RWPE2 (cell line): ENCODE data around the gene ZNF319.

ENCODE experiments used
- ATAC-seq: fragments of 200-7000 bp; cut with Tn5 transposase; 3 replicates; pipeline ENCODE4 v1.9.1; 2021; ENCODE audit warnings: low read depth
- DNase-seq: peaks from one replicate; pipeline ENCODE4 v3.0.0-alpha.2; 2020; ENCODE audit warnings: low spot score
- H3K27ac ChIP-seq: fragments of 450-650 bp; 2 replicates; pipeline ENCODE4 v1.5.1; 2017; ENCODE audit warnings: mild to moderate bottlenecking; ENCODE audit not compliant: poor library complexity, severe bottlenecking
- H3K27me3 ChIP-seq: fragments of 250-450 bp; sonication (Bioruptor Pico); 2 replicates; pipeline ENCODE4 v1.5.1; 2021; ENCODE audit warnings: mild to moderate bottlenecking, moderate library complexity; ENCODE audit not compliant: insufficient read depth, poor library complexity, severe bottlenecking
- H3K36me3 ChIP-seq: fragments of 250-450 bp; sonication (Bioruptor Pico); 2 replicates; pipeline ENCODE4 v1.5.1; 2020; ENCODE audit warnings: low read depth, mild to moderate bottlenecking, moderate library complexity
- H3K4me1 ChIP-seq: fragments of 250-450 bp; sonication (Bioruptor Pico); 2 replicates; pipeline ENCODE4 v1.5.1; 2021; ENCODE audit warnings: mild to moderate bottlenecking, moderate library complexity; ENCODE audit not compliant: insufficient read depth, poor library complexity, severe bottlenecking
- H3K4me3 ChIP-seq: fragments of 250-450 bp; sonication (Bioruptor Pico); 2 replicates; pipeline ENCODE4 v1.5.1; 2021; ENCODE audit warnings: mild to moderate bottlenecking, moderate library complexity; ENCODE audit not compliant: severe bottlenecking
- H3K9me3 ChIP-seq: fragments of 250-450 bp; sonication (Bioruptor Pico); 2 replicates; pipeline ENCODE4 v1.5.1; 2021; ENCODE audit warnings: mild to moderate bottlenecking, moderate library complexity; ENCODE audit not compliant: severe bottlenecking
- CTCF ChIP-seq: fragments of 450-650 bp; IDR thresholded peaks from one replicate; pipeline ENCODE4 v1.5.1; 2017; ENCODE audit warnings: mild to moderate bottlenecking, moderate library complexity; ENCODE audit not compliant: poor library complexity, severe bottlenecking

ZNF319 gene

GRCh38 chr16:58046936-58047335 is 46.5 kb upstream of the ZNF319 start:
- H3K4me3 ChIP-seq: no peak overlapping the region
- no peaks in the 10 kb centered on the region for H3K4me1 ChIP-seq
- no peaks in the 10 kb centered on the region for H3K9me3 ChIP-seq
- H3K36me3 ChIP-seq: no peaks in the 10 kb centered on the region
- no peak for TF ChIP-seq CTCF
- DNase-seq: no peak
- no peaks in the 10 kb centered on the region for H3K27me3 ChIP-seq
- ATAC-seq: no peak
- no peak overlapping the region for H3K27ac ChIP-seq

- Histone ChIP-seq H3K27ac (no peak overlapping the region), H3K27me3 (no peaks in the 10 kb centered on the region), H3K4me3 (no peak overlapping the region), H3K9me3 (no peaks in the 10 kb centered on the region), H3K4me1 (no peaks in the 10 kb centered on the region), H3K36me3 (no peaks in the 10 kb centered on the region)
- no peak for TF ChIP-seq CTCF
- DNase-seq (no peak), ATAC-seq (no peak)
These were observed 45.8 kb upstream of the ZNF319 start for GRCh38 chr16:58046054-58046881.

GRCh38 chr16:58045096-58045495 is 44.6 kb upstream of the ZNF319 start:
- Histone ChIP-seq H3K4me3 (no peak overlapping the region), H3K27me3 (no peaks in the 10 kb centered on the region), H3K9me3 (no peaks in the 10 kb centered on the region), H3K36me3 (no peaks in the 10 kb centered on the region), H3K4me1 (no peaks in the 10 kb centered on the region), H3K27ac (no peak overlapping the region)
- DNase-seq (no peak), ATAC-seq (no peak)
- TF ChIP-seq CTCF: no peak

- H3K4me1 ChIP-seq: no peaks in the 10 kb centered on the region
- no peak overlapping the region for H3K27ac ChIP-seq
- no peaks in the 10 kb centered on the region for H3K36me3 ChIP-seq
- H3K4me3 ChIP-seq: no peak overlapping the region
- H3K27me3 ChIP-seq: no peaks in the 10 kb centered on the region
- no peak for ATAC-seq
- TF ChIP-seq CTCF: no peak
- DNase-seq: no peak
- H3K9me3 ChIP-seq: no peaks in the 10 kb centered on the region
These were observed 44.0 kb upstream of the ZNF319 start for GRCh38 chr16:58044266-58045019.
